ENCODE results near the gene ABCE1. TPM values are rescaled to one million over a fixed set of nuclear protein-coding genes. Genes with fewer than 3 reads are reported as not detected.
A peak's percentile ranks its signal among the peaks of the same experiment; 100 is the strongest.

Gene ABCE1
- total RNA-seq, 1 donor from 2014 or later: 41.2 TPM

DNA sequence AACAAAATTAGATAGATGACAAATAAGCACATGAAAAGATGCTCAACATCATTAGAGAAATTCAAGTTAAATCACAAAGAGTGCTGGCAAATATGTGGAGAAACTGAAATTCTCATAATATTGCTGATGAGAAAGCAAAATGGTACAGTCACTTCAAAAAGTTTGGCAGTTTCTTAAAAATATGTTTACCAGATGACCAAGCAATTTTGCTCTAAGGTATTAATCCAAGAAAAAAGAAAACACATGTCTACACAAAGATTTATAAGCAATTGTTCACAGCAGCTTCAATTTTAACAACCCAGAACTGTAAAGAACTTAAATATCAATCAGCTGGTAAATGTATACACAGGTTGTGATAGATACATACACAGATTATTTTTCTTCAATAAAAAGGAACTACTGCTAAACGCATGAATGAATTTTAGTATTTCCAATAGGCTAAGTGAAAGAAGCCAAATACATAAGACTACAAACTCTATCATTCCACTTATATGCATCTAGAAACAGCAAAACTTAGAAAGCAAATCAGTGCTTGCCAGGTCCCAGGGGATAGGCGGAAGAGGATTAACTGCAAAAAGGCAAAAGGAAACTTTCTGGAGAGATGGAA is 70.6 kb downstream of the ABCE1 start:
- DNase-seq (no peak), ATAC-seq (no peak)
- Histone ChIP-seq H3K4me1 (peaks cover 6% of the 10 kb centered on the region), H3K27ac (no peak overlapping the region), H3K9me3 (no peaks in the 10 kb centered on the region), H3K4me3 (no peak overlapping the region), H3K27me3 (no peaks in the 10 kb centered on the region), H3K36me3 (peaks cover 59% of the 10 kb centered on the region)
- intact Hi-C loops (cut with DNase I): no loop called here
- TF ChIP-seq, protein P1, sequence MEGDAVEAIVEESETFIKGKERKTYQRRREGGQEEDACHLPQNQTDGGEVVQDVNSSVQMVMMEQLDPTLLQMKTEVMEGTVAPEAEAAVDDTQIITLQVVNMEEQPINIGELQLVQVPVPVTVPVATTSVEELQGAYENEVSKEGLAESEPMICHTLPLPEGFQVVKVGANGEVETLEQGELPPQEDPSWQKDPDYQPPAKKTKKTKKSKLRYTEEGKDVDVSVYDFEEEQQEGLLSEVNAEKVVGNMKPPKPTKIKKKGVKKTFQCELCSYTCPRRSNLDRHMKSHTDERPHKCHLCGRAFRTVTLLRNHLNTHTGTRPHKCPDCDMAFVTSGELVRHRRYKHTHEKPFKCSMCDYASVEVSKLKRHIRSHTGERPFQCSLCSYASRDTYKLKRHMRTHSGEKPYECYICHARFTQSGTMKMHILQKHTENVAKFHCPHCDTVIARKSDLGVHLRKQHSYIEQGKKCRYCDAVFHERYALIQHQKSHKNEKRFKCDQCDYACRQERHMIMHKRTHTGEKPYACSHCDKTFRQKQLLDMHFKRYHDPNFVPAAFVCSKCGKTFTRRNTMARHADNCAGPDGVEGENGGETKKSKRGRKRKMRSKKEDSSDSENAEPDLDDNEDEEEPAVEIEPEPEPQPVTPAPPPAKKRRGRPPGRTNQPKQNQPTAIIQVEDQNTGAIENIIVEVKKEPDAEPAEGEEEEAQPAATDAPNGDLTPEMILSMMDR (IDR thresholded peaks at IDR 0.05): no peak

DNA sequence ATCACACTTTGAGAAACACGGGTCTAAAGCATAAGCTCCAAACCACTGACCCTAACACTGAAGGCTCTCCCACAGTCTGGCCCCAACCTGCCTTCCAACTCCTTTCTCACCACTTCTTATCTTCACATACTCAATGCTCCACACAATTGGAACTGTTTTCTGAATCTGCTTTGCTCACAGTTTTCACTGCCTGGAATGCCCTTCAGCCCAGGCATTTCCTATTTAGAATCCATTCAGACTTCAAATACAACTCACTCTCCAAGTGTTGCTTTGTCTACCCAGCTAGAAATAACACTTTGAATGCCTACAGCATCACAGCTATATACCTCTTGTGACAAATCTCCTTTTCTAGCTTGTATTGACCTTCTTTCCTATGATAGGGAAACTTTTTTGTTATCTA is 72.1 kb downstream of the ABCE1 start:
- no peak for DNase-seq
- no peaks in the 10 kb centered on the region for H3K9me3 ChIP-seq
- peaks cover 57% of the 10 kb centered on the region for H3K36me3 ChIP-seq
- no peak for ATAC-seq
- intact Hi-C loops (cut with DNase I): no loop called here
- peaks cover 6% of the 10 kb centered on the region for H3K4me1 ChIP-seq
- TF ChIP-seq, protein P1 (IDR thresholded peaks at IDR 0.05): no peak
- H3K4me3 ChIP-seq: no peak overlapping the region
- H3K27ac ChIP-seq: no peak overlapping the region
- no peaks in the 10 kb centered on the region for H3K27me3 ChIP-seq

DNA sequence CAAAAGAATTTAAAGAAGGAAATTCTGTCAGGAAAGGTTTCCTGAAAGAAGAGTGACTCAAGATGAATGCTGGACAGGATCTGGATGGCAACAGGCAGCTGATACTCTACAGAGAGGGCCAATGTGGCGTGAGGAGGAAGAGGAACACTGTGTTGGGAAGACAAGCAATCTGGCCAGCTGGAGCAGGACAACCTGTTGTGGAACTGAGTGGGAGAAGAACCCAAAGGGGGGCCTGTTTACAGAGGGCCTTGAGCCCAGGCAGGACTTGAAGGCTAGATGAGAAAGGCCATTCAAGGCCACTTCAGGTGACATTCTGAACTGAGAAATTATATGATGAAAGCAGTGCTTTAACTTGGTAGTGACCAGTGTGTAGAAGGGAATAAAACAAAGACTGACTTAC is 73.8 kb downstream of the ABCE1 start:
- H3K27ac ChIP-seq: no peak overlapping the region
- H3K9me3 ChIP-seq: no peaks in the 10 kb centered on the region
- ATAC-seq (peak; percentile 69), DNase-seq (no peak)
- H3K4me3 ChIP-seq: no peak overlapping the region
- TF ChIP-seq, protein P1 (IDR thresholded peaks at IDR 0.05): no peak
- intact Hi-C loops (cut with DNase I): no loop called here
- H3K4me1 ChIP-seq: peaks cover 22% of the 10 kb centered on the region
- no peaks in the 10 kb centered on the region for H3K27me3 ChIP-seq
- H3K36me3 ChIP-seq: peaks cover 46% of the 10 kb centered on the region

DNA sequence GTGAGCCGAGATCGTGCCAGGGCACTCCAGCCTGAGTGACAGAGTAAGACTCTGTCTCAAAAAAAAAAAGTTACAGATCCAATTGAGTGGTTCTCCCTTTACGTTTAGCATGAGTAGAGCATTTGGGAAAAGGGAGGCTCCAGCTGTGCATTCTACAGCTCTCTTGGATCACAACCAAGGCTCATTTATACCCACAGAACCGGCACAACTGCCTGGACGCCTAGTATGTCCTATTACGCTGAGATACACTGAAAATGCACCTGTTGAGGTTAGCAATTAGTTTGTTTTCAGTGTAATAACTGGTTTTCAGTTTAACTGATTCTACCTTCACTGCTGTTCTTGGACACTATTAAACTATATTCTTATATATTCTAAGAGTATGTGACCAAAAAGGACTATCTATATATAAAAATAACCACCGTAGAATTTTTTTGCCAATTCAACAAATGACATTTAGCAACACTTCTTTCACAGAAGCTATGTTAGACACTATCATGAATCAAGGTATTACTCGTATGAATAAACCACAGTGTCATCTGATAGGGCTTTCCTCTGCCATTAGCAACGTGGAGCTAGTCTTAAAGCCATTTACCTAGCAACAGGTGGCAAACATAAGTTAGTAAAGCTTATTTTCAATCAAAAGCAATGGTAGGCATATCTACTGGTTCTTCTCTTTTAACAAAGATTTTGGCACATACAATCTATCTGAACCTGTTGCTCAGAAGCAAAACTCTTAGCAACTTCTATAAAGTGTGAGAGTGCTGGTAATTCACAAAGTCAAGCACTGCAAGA is 78.7 kb downstream of the ABCE1 start:
- peaks cover 13% of the 10 kb centered on the region for H3K36me3 ChIP-seq
- intact Hi-C loops (cut with DNase I): no loop called here
- H3K27me3 ChIP-seq: no peaks in the 10 kb centered on the region
- peak overlapping the region; percentile 73 for H3K4me3 ChIP-seq
- TF ChIP-seq, protein P1 (IDR thresholded peaks at IDR 0.05): no peak
- DNase-seq (no peak), ATAC-seq (no peak)
- peak overlapping the region; percentile 96 for H3K27ac ChIP-seq
- peaks cover 43% of the 10 kb centered on the region for H3K4me1 ChIP-seq
- no peaks in the 10 kb centered on the region for H3K9me3 ChIP-seq

DNA sequence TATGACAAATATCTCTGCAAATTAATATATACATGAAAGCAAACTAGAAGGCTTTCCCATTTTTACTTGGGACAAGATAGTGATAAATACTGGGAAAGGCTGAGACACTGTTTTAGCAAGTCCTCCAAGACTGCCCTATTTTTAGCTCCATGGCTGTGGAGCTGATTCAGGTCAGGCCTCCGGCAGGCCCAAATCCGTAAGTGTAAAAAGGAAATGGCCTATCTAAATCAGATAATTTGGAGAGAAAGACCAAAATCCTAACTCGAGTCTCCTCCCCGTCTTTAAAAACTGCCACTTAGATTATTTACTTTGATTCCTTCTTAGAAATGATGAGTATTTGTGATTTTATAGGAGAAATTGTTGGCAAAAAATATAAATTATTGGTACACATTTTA is 79.4 kb downstream of the ABCE1 start:
- Histone ChIP-seq H3K27me3 (no peaks in the 10 kb centered on the region), H3K27ac (peak overlapping the region; percentile 96), H3K4me3 (peak overlapping the region; percentile 73), H3K9me3 (no peaks in the 10 kb centered on the region), H3K4me1 (peaks cover 43% of the 10 kb centered on the region), H3K36me3 (peaks cover 13% of the 10 kb centered on the region)
- intact Hi-C loops (cut with DNase I): no loop called here
- TF ChIP-seq, protein P1 (IDR thresholded peaks at IDR 0.05): no peak
- no peak for DNase-seq
- no peak for ATAC-seq

Measured in upper lobe of right lung (tissue), 1 donor.